KMS-11 (cell line): ENCODE data around the gene MVD.

Source experiments
- H2AFZ ChIP-seq: fragments of 200-600 bp; sonication (generic); 2 replicates; pipeline ENCODE4 v1.6.1; 2016; ENCODE audit warnings: antibody characterized with exemption, mixed run types, low read depth
- H3K27ac ChIP-seq: fragments of 200-600 bp; sonication (generic); 2 replicates; pipeline ENCODE4 v1.6.1; 2016; ENCODE audit warnings: mild to moderate bottlenecking, mixed run types
- H3K27me3 ChIP-seq: fragments of 200-600 bp; sonication (generic); 2 replicates; pipeline ENCODE4 v1.6.1; 2017; ENCODE audit warnings: mild to moderate bottlenecking, low read depth, mixed run types, moderate library complexity; ENCODE audit not compliant: insufficient read depth
- H3K36me3 ChIP-seq: fragments of 200-600 bp; sonication (generic); 2 replicates; pipeline ENCODE4 v1.6.1; 2017; ENCODE audit warnings: mild to moderate bottlenecking, mixed run types; ENCODE audit not compliant: insufficient read depth
- H3K4me1 ChIP-seq: fragments of 200-600 bp; sonication (generic); 2 replicates; pipeline ENCODE4 v1.6.1; 2016; ENCODE audit warnings: mild to moderate bottlenecking, low read depth, mixed run types; ENCODE audit not compliant: poor library complexity, severe bottlenecking
- H3K4me2 ChIP-seq: fragments of 200-600 bp; sonication (generic); 2 replicates; pipeline ENCODE4 v1.7.0; 2016; ENCODE audit warnings: mild to moderate bottlenecking, mixed run types
- H3K4me3 ChIP-seq: fragments of 200-600 bp; sonication (generic); IDR thresholded peaks from 2 replicates; pipeline ENCODE4 v1.6.1; 2017; ENCODE audit warnings: low read depth, low read length, mixed read lengths; ENCODE audit not compliant: insufficient read depth
- H3K79me2 ChIP-seq: fragments of 200-600 bp; sonication (generic); 2 replicates; pipeline ENCODE4 v1.6.1; 2016; ENCODE audit warnings: low read depth, mixed run types; ENCODE audit not compliant: insufficient read depth
- H3K9ac ChIP-seq: fragments of 200-600 bp; sonication (generic); 2 replicates; pipeline ENCODE4 v1.6.1; 2016; ENCODE audit warnings: mild to moderate bottlenecking, mixed run types
- H4K20me1 ChIP-seq: fragments of 200-600 bp; sonication (generic); 2 replicates; pipeline ENCODE4 v1.6.1; 2016; ENCODE audit warnings: mild to moderate bottlenecking, mixed run types; ENCODE audit not compliant: insufficient read depth
- TF ChIP-seq, protein P1 (sequence below): fragments of 200-600 bp; sonication (generic); conservative IDR thresholded peaks from 2 replicates; pipeline ENCODE4 v1.6.1; 2017; ENCODE audit warnings: low read depth, mild to moderate bottlenecking, antibody characterized with exemption, low read length, moderate library complexity, mixed read lengths

Gene MVD

DNA sequence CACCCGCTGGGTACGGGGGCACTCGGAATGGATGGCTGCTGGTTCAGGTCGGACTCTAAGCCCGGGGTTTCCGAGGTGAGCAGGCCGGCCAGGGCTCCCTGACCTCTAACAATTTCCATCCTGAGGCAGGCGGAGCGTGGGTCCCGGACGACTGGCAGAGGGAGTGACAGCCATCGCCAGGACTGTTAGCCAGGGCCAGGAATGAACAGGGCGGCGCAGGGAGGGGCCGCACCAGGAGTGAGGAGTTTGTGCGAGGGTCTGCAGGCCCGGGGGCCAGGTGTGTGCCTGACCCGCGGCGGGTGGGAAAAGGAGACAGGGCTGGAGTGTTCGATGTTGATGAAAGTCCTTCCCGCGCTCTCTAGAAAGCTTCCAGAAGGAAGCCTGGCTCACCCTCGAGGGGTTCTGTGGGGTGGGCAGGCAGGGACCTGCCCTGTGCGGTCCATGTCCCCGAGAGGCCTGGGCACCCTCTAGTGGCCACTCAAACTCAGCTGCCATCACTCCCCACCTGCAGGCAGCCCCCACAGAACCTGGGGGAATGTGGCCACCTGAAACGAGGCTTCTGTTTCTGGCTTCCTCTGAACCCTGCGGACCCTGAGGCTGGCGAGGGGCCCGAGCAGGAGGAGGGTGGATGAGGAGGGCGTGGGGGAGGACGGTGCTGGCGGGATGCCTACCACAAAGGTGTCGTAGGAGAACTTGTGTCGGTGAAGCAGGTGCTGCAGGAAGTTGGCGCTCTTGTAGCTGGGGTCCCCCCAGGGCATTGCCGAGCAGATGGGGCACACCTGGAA is 35.1 kb upstream of the MVD start:
- H3K36me3 ChIP-seq = no peaks in the 10 kb centered on the region
- H3K79me2 ChIP-seq = no peaks in the 10 kb centered on the region
- no peak overlapping the region for H3K4me3 ChIP-seq
- H4K20me1 ChIP-seq = no peaks in the 10 kb centered on the region
- H3K4me1 ChIP-seq = peaks cover 17% of the 10 kb centered on the region
- H3K27ac ChIP-seq = no peak overlapping the region
- no peak overlapping the region for H2AFZ ChIP-seq
- TF ChIP-seq, protein P1, sequence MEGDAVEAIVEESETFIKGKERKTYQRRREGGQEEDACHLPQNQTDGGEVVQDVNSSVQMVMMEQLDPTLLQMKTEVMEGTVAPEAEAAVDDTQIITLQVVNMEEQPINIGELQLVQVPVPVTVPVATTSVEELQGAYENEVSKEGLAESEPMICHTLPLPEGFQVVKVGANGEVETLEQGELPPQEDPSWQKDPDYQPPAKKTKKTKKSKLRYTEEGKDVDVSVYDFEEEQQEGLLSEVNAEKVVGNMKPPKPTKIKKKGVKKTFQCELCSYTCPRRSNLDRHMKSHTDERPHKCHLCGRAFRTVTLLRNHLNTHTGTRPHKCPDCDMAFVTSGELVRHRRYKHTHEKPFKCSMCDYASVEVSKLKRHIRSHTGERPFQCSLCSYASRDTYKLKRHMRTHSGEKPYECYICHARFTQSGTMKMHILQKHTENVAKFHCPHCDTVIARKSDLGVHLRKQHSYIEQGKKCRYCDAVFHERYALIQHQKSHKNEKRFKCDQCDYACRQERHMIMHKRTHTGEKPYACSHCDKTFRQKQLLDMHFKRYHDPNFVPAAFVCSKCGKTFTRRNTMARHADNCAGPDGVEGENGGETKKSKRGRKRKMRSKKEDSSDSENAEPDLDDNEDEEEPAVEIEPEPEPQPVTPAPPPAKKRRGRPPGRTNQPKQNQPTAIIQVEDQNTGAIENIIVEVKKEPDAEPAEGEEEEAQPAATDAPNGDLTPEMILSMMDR = no peak
- no peak overlapping the region for H3K4me2 ChIP-seq
- H3K27me3 ChIP-seq = no peaks in the 10 kb centered on the region
- H3K9ac ChIP-seq = no peak overlapping the region

DNA sequence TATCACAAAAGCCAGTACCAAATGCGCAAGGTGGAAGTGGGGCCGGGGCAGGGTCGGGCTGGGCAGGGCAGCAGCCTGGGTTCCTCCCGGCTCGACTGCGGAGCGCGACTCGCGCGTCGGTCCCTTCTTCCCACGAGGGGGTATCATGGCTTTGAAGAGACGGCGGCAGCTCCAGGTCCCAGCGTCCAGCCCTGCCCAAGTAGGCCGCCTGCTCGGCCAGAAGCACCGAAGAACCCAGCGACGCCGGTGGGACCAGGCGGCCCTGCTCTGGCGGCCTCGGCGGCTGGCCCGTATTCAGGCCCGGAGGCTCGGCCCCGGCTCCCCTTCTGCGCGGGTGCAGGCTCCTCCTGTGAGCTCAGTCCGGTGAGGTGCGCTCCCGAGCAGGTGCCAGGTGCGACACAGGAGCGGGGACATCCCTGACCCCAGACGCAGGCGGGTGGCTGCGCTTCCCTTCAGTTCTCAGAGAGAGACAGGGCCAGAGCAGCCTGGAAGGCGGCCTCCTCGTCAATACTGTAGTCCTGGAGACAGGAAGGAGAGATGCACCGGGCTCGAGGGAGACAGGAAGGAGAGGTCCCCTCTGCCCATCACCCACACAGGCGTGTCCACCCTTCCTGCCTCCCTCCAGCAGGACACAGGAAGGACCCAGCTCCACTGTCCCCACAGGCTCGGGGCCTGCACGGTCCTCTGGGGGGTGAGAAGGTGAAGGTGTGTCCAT is 34.4 kb upstream of the MVD start:
- H3K79me2 ChIP-seq = no peaks in the 10 kb centered on the region
- H3K9ac ChIP-seq = no peak overlapping the region
- no peak overlapping the region for H2AFZ ChIP-seq
- no peak overlapping the region for H3K27ac ChIP-seq
- H3K4me3 ChIP-seq = no peak overlapping the region
- TF ChIP-seq, protein P1 = no peak
- H4K20me1 ChIP-seq = no peaks in the 10 kb centered on the region
- peaks cover 20% of the 10 kb centered on the region for H3K4me1 ChIP-seq
- no peaks in the 10 kb centered on the region for H3K27me3 ChIP-seq
- no peak overlapping the region for H3K4me2 ChIP-seq
- no peaks in the 10 kb centered on the region for H3K36me3 ChIP-seq

DNA sequence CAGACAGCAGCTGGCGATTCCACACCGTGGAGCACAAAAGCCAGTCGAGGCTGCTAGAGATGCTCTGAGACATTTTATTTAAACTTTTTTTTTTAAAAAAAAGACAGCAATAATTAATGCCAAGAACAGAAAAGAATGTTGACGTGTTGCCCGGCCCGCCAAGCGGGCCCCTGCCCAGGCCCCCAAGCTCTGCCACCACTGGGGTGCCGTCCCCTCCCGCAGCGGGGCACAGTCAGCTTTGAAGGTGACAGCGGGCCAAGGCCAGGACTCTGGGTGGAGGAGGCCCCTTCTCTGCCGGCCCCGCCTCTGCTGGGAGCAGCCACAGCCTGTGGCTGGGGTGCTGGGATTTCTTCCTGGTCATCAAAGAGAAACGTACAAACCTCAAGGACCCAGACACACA is 33.5 kb upstream of the MVD start:
- TF ChIP-seq, protein P1 = no peak
- no peak overlapping the region for H3K4me2 ChIP-seq
- no peaks in the 10 kb centered on the region for H3K79me2 ChIP-seq
- no peak overlapping the region for H2AFZ ChIP-seq
- no peak overlapping the region for H3K27ac ChIP-seq
- no peak overlapping the region for H3K4me3 ChIP-seq
- no peak overlapping the region for H3K9ac ChIP-seq
- 0 out of 2 replicates have a peak, but pooled peaks cover 2% of the 10 kb centered on the region for H3K27me3 ChIP-seq
- peaks cover 20% of the 10 kb centered on the region for H3K4me1 ChIP-seq
- no peaks in the 10 kb centered on the region for H3K36me3 ChIP-seq
- H4K20me1 ChIP-seq = no peaks in the 10 kb centered on the region

DNA sequence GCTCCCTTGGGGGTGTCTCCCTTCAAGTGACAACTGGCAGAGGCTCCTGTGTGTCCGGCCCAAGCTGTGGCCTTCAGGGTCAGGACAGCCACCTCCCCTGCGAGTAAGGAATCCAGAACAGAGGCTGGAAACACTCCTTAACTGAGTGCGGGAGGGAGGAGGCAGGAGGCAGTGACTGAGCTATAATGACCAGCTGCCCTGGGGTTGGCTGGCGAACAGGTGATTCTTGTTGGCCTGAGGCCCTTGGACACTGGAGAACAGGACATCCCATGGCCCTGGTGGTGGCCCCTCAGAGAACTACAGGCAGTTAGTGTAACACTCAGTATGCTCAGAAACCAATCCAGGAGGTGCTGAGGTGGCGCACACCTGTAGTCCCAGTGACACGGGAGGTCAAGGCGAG is 32.9 kb upstream of the MVD start:
- TF ChIP-seq, protein P1 = no peak
- no peak overlapping the region for H3K4me3 ChIP-seq
- H3K27me3 ChIP-seq = peaks cover 4% of the 10 kb centered on the region; the same call in 1 of the 2 replicates
- no peak overlapping the region for H3K9ac ChIP-seq
- no peaks in the 10 kb centered on the region for H3K36me3 ChIP-seq
- H3K27ac ChIP-seq = no peak overlapping the region
- H3K79me2 ChIP-seq = no peaks in the 10 kb centered on the region
- no peaks in the 10 kb centered on the region for H4K20me1 ChIP-seq
- peaks cover 13% of the 10 kb centered on the region for H3K4me1 ChIP-seq
- no peak overlapping the region for H2AFZ ChIP-seq
- H3K4me2 ChIP-seq = no peak overlapping the region
